Activated T-helper 2 cell treated with anti-CD3 and anti-CD28 coated beads, Interferon-gamma antibody, Interleukin-2, Interleukin-4, amounts not matched to agents 10 μg/mL and 5 μg/mL and 100 μg/mL, durations not matched to agents 14 hours and 24 hours and 36 hours (primary cell): ENCODE measurements around the gene FAM237A. TPM values are rescaled to one million over a fixed set of nuclear protein-coding genes. Genes with fewer than 3 reads are reported as not detected.

Experiments
- DNase-seq: peaks from one replicate; pipeline ENCODE4 v3.0.0; 2021; ENCODE audit warnings: low spot score
- H3K27ac Mint-ChIP-seq: one replicate; pipeline ENCODE4 v1.8.0; 2021; ENCODE audit warnings: mixed read lengths
- H3K27me3 Mint-ChIP-seq: one replicate; pipeline ENCODE4 v1.8.0; 2021; ENCODE audit warnings: low read depth, mixed read lengths
- H3K36me3 Mint-ChIP-seq: one replicate; pipeline ENCODE4 v1.8.0; 2021; ENCODE audit warnings: low read depth, mixed read lengths
- H3K4me1 Mint-ChIP-seq: one replicate; pipeline ENCODE4 v1.8.0; 2021; ENCODE audit warnings: low read depth, mixed read lengths
- H3K4me3 Mint-ChIP-seq: one replicate; pipeline ENCODE4 v1.8.0; 2021; ENCODE audit warnings: low read depth, mild to moderate bottlenecking, moderate library complexity, mixed read lengths
- H3K9me3 Mint-ChIP-seq: one replicate; pipeline ENCODE4 v1.8.0; 2021; ENCODE audit warnings: mixed read lengths
- intact Hi-C: fragments of 100-400 bp; cut with micrococcal nuclease; formaldehyde crosslinking; loops from one replicate; pipeline ENCODE4 v1.15.1; 2023
- total RNA-seq: library from RNA; stranded (reverse); gene quantifications from 2 replicates; pipeline ENCODE4 v1.2.3, GENCODE V29; 2022

The FAM237A gene
- total RNA-seq, 1 donor from 2014 or later: not detected

DNA sequence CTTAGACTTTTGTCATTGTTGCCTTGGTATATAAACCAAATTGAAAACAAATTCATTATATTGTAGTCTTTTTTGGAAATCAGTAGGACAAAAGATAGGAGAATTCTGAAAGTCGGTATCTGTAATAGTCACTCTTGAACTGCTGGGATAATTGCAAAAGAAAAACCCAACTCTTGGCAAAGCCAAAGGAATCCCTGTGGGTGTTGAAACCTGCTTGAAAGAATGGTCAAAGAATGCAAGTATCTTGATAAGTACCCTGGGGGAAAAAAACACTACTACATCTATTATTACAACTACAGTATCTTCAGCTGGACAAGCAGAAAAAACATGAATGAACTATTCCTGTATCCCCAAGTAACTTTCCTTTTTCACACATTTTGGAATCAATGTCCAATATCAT, 7.3 kb upstream of the FAM237A start:
- Mint-ChIP-seq H3K9me3 (no peaks in the 10 kb centered on the region), H3K27ac (no peak overlapping the region), H3K4me1 (no peaks in the 10 kb centered on the region), H3K4me3 (no peak overlapping the region), H3K36me3 (no peaks in the 10 kb centered on the region), H3K27me3 (peaks cover 7% of the 10 kb centered on the region)
- no peak for DNase-seq
- intact Hi-C loops: no loop called here

DNA sequence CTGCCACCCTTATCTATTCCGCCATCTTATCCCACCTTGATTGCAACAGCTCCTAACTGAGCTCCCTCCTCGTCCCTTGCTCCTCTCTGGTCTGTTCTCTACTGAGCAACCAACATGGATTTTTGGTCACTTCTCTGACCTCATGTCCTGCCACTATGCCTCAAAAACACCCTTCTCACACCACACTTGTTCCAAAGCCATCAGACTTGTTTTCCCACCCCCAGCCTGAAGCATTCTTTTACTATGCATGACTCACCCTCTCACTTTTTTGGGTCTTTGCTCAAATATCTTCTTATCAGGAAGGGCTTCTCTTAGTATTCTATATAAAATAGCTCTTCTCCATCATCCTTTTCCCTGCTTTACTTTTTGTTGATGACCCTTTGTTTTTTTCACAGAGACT, 2.7 kb upstream of the FAM237A start:
- Mint-ChIP-seq H3K27ac (no peak overlapping the region), H3K36me3 (no peaks in the 10 kb centered on the region), H3K27me3 (peaks cover 5% of the 10 kb centered on the region), H3K4me1 (no peaks in the 10 kb centered on the region), H3K4me3 (no peak overlapping the region), H3K9me3 (no peaks in the 10 kb centered on the region)
- DNase-seq: no peak
- intact Hi-C loops: no loop called here

DNA sequence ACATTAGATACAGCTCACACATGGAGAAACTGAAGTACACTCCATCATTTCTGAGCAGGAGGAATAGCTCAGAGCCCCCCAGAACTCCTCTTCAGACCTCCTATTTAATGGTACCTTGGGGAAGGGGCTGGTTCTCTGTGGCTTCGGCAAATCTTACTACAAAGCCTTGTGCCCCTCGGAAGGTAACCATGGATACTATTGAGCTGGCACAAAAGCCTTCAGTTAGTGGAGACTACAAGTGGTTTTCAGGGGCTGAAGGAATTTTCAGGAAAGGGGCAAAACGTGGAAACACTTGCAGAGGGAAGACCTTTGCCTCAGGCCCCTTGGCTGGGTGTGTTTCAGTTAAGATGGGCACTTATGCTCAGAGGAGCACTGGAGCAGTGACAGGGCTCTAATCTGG, 1.1 kb upstream of the FAM237A start:
- Mint-ChIP-seq H3K4me3 (no peak overlapping the region), H3K9me3 (no peaks in the 10 kb centered on the region), H3K27me3 (peaks cover 5% of the 10 kb centered on the region), H3K27ac (no peak overlapping the region), H3K4me1 (no peaks in the 10 kb centered on the region), H3K36me3 (no peaks in the 10 kb centered on the region)
- DNase-seq: no peak
- intact Hi-C loops: no loop called here

GRCh38 chr2:206647985-206648384, 5.7 kb downstream of the FAM237A start:
- Mint-ChIP-seq H3K27ac (no peak overlapping the region), H3K36me3 (no peaks in the 10 kb centered on the region), H3K9me3 (no peaks in the 10 kb centered on the region), H3K27me3 (peaks cover 3% of the 10 kb centered on the region), H3K4me1 (no peaks in the 10 kb centered on the region), H3K4me3 (no peak overlapping the region)
- intact Hi-C loops: no loop called here
- DNase-seq: no peak

- Mint-ChIP-seq H3K36me3 (no peaks in the 10 kb centered on the region), H3K27ac (no peak overlapping the region), H3K9me3 (peaks cover 7% of the 10 kb centered on the region), H3K4me3 (no peak overlapping the region), H3K27me3 (no peaks in the 10 kb centered on the region), H3K4me1 (no peaks in the 10 kb centered on the region)
- intact Hi-C loops: no loop called here
- no peak for DNase-seq
Observed at GRCh38 chr2:206657087-206657486, 14.8 kb downstream of the FAM237A start.

DNA sequence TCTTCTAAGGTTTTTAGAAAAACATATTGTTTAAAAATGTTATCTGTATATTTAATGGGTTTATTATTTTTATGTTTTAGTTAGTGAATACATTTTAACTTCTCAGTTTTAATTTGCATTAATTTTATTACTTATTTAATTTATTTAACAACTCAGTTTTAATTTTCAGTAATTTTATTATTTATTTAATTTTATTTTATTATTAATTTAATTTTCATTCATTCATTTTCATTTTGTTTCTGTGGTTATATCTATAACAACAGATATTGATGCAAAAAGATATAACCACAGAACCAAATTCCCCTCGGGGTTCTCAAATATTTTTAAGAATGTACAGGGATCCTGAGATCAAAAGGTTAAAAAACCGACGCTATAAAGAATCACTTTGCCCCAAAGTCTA, 23.0 kb downstream of the FAM237A start:
- Mint-ChIP-seq H3K4me1 (no peaks in the 10 kb centered on the region), H3K9me3 (no peaks in the 10 kb centered on the region), H3K27me3 (peaks cover 5% of the 10 kb centered on the region), H3K27ac (no peak overlapping the region), H3K36me3 (no peaks in the 10 kb centered on the region), H3K4me3 (no peak overlapping the region)
- intact Hi-C loops: no loop called here
- DNase-seq: no peak

DNA sequence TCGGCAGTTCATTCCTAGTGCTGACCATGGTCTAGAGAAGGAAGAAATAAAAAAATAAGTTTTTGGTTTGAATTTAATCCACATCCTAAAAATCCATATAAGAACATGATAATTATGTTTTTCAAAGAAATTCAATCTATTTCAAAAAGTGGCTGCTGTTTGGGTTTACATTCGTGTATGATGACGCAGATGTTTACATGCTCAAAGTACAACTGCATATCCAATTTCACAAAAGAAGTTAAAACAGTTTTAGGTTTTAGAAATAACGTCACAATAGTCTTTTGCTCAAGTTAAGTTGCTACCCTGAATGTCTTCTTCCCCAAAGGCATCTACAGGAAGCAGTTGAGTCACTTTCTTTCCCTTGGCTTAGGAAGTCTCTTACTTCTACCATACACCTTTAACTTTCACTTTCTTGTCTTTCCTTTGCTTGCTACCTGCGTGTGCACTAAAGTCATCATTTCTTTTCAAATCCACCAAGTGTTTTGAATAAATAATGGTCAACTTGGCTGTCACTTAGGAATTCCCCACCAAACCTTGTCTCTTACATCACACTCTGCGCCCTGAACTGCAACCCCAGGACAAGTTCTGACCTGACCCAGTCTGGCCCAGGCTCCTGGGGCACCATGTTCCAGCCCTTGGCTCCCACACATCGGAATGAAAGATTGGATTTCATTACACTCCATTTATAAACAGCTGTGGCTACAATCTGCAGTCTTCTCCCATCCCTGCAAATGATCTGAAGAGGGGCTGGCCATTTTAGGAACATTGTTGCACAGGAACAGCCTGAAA, 28.4 kb downstream of the FAM237A start:
- H3K27me3 Mint-ChIP-seq: peaks cover 7% of the 10 kb centered on the region
- intact Hi-C loops: no loop called here

GRCh38 chr2:206683546-206683945, 41.3 kb downstream of the FAM237A start:
- no peaks in the 10 kb centered on the region for H3K36me3 Mint-ChIP-seq
- peaks cover 18% of the 10 kb centered on the region for H3K27me3 Mint-ChIP-seq
- intact Hi-C loops: no loop called here
- no peaks in the 10 kb centered on the region for H3K4me1 Mint-ChIP-seq
- no peak overlapping the region for H3K27ac Mint-ChIP-seq
- H3K9me3 Mint-ChIP-seq: no peaks in the 10 kb centered on the region
- no peak overlapping the region for H3K4me3 Mint-ChIP-seq
- DNase-seq: no peak

More for the DNA sequence above, 28.4 kb downstream of the FAM237A start:
- H3K9me3 Mint-ChIP-seq: no peaks in the 10 kb centered on the region
- no peaks in the 10 kb centered on the region for H3K4me1 Mint-ChIP-seq
- H3K4me3 Mint-ChIP-seq: no peak overlapping the region
- no peaks in the 10 kb centered on the region for H3K36me3 Mint-ChIP-seq
- H3K27ac Mint-ChIP-seq: no peak overlapping the region
- no peak for DNase-seq

DNA sequence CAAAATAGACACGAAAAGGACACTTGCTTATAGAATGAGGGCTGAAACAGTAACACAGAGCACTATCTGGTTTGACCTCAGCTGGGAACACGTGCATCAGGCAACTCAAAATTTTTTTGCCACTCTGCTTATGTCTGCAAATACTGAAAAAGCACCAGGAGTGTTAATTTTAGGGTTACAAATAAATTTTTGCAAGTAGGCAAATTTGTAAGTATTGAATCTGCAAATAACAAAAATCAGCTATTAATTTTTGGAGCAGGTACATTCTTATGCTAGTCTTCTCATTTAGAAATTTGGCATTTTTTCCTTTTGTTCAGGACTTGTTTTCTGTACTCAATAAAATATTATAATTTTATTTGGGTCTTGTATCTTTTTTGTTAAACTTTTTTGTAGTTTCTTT, 46.2 kb downstream of the FAM237A start:
- no peak for DNase-seq
- peaks cover 20% of the 10 kb centered on the region for H3K27me3 Mint-ChIP-seq
- H3K9me3 Mint-ChIP-seq: no peaks in the 10 kb centered on the region
- intact Hi-C loops: no loop called here
- H3K36me3 Mint-ChIP-seq: no peaks in the 10 kb centered on the region
- H3K4me3 Mint-ChIP-seq: no peak overlapping the region
- H3K27ac Mint-ChIP-seq: no peak overlapping the region
- H3K4me1 Mint-ChIP-seq: no peaks in the 10 kb centered on the region

- H3K4me1 Mint-ChIP-seq: no peaks in the 10 kb centered on the region
- no peak for DNase-seq
- no peak overlapping the region for H3K4me3 Mint-ChIP-seq
- no peaks in the 10 kb centered on the region for H3K36me3 Mint-ChIP-seq
- no peaks in the 10 kb centered on the region for H3K9me3 Mint-ChIP-seq
- H3K27me3 Mint-ChIP-seq: peaks cover 21% of the 10 kb centered on the region
- no peak overlapping the region for H3K27ac Mint-ChIP-seq
- intact Hi-C loops: no loop called here
Observed at GRCh38 chr2:206688990-206689389, 46.7 kb downstream of the FAM237A start.

GRCh38 chr2:206692971-206693370, 50.7 kb downstream of the FAM237A start:
- H3K9me3 Mint-ChIP-seq: no peaks in the 10 kb centered on the region
- no peaks in the 10 kb centered on the region for H3K36me3 Mint-ChIP-seq
- no peak overlapping the region for H3K4me3 Mint-ChIP-seq
- no peaks in the 10 kb centered on the region for H3K4me1 Mint-ChIP-seq
- no peak for DNase-seq
- intact Hi-C loops: loop anchor here (2.0 to 5.0 kb wide), 2 partner anchors 289 to 782 kb away; no protein-coding TSS in a partner anchor
- peaks cover 16% of the 10 kb centered on the region for H3K27me3 Mint-ChIP-seq
- H3K27ac Mint-ChIP-seq: no peak overlapping the region

- Mint-ChIP-seq H3K4me3 (no peak overlapping the region), H3K27me3 (peaks cover 16% of the 10 kb centered on the region), H3K9me3 (no peaks in the 10 kb centered on the region), H3K4me1 (no peaks in the 10 kb centered on the region), H3K36me3 (no peaks in the 10 kb centered on the region), H3K27ac (no peak overlapping the region)
- DNase-seq: no peak
- intact Hi-C loops: loop anchor here (2.0 to 5.0 kb wide), 3 partner anchors 87 to 781 kb away; no protein-coding TSS in a partner anchor
Observed at GRCh38 chr2:206693399-206694137, 51.3 kb downstream of the FAM237A start.

GRCh38 chr2:206696910-206697309, 54.6 kb downstream of the FAM237A start:
- peaks cover 4% of the 10 kb centered on the region for H3K4me1 Mint-ChIP-seq
- H3K36me3 Mint-ChIP-seq: no peaks in the 10 kb centered on the region
- intact Hi-C loops: no loop called here
- H3K27ac Mint-ChIP-seq: no peak overlapping the region
- no peak for DNase-seq
- H3K4me3 Mint-ChIP-seq: no peak overlapping the region
- no peaks in the 10 kb centered on the region for H3K9me3 Mint-ChIP-seq
- H3K27me3 Mint-ChIP-seq: peaks cover 16% of the 10 kb centered on the region
